BJ (cell line): ENCODE measurements around the gene AFM. TPM values are rescaled to one million over a fixed set of nuclear protein-coding genes. Genes with fewer than 3 reads are reported as not detected.

Experiments used
- CTCF ChIA-PET: fragments of 350-600 bp; formaldehyde crosslinking; extraction: SDS; loops from one replicate; lab custom pipeline; 2021; ENCODE audit warnings: antibody characterized with exemption, inconsistent platforms; lab: Yijun Ruan, JAX
- POLR2A ChIA-PET: fragments of 300-600 bp; sonication (Branson Sonifier 250); formaldehyde crosslinking; extraction: SDS; loops from one replicate; lab custom pipeline; 2021; ENCODE audit warnings: antibody characterized with exemption; lab: Charles Lee
- DNase-seq: peaks from one replicate; pipeline ENCODE4 v3.0.0-alpha.2; 2011; ENCODE audit warnings: low read depth
- H3K27me3 ChIP-seq: 2 replicates; pipeline ENCODE4 v1.6.0; 2011; ENCODE audit warnings: low read length; ENCODE audit not compliant: control insufficient read depth, insufficient read depth
- H3K36me3 ChIP-seq: 2 replicates; pipeline ENCODE4 v1.5.1; 2011; ENCODE audit warnings: low read length; ENCODE audit not compliant: control insufficient read depth, insufficient read depth
- H3K4me3 ChIP-seq: 2 replicates; pipeline ENCODE4 v1.5.1; 2011; ENCODE audit warnings: low read depth, mild to moderate bottlenecking, control low read depth, low read length
- polyA plus RNA-seq: library from polyadenylated mRNA; depleted of rRNA; stranded (reverse); fragments of >200 nt; gene quantifications from 2 replicates; pipeline ENCODE4 v1.2.3, GENCODE V29; 2011
- TF ChIP-seq, protein P1 (sequence below): IDR thresholded peaks from 2 replicates; pipeline ENCODE4 v1.5.1; 2011; ENCODE audit warnings: low read depth, mild to moderate bottlenecking, control low read depth, inconsistent platforms, low read length, moderate library complexity; ENCODE audit not compliant: insufficient read depth

Gene AFM
- polyA plus RNA-seq, 1 experiment: not detected

DNA sequence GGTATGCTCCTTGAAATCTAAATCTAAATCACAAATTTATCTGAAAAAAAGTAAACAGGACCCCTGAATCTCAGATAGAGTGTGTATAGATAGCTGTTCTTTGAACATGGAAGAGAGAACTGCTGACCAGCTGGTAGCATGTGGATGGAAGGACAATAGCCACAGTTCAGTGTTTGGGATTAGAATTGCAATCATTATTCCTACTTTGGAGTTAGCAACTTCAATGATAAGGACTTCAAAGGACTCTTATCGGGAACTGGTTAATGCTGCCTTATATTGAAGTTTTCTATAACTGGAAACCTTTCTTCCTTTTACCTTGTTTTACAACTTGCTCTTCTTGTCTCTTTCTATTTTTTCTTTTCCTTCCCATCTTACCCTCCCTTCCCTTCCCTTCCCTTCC is 5.0 kb downstream of the AFM start:
- H3K27me3 ChIP-seq: no peaks in the 10 kb centered on the region
- H3K4me3 ChIP-seq: no peak overlapping the region
- DNase-seq: no peak
- no peaks in the 10 kb centered on the region for H3K36me3 ChIP-seq
- POLR2A ChIA-PET: no interaction called here
- CTCF ChIA-PET: no interaction called here
- TF ChIP-seq, protein P1, sequence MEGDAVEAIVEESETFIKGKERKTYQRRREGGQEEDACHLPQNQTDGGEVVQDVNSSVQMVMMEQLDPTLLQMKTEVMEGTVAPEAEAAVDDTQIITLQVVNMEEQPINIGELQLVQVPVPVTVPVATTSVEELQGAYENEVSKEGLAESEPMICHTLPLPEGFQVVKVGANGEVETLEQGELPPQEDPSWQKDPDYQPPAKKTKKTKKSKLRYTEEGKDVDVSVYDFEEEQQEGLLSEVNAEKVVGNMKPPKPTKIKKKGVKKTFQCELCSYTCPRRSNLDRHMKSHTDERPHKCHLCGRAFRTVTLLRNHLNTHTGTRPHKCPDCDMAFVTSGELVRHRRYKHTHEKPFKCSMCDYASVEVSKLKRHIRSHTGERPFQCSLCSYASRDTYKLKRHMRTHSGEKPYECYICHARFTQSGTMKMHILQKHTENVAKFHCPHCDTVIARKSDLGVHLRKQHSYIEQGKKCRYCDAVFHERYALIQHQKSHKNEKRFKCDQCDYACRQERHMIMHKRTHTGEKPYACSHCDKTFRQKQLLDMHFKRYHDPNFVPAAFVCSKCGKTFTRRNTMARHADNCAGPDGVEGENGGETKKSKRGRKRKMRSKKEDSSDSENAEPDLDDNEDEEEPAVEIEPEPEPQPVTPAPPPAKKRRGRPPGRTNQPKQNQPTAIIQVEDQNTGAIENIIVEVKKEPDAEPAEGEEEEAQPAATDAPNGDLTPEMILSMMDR: no peak

DNA sequence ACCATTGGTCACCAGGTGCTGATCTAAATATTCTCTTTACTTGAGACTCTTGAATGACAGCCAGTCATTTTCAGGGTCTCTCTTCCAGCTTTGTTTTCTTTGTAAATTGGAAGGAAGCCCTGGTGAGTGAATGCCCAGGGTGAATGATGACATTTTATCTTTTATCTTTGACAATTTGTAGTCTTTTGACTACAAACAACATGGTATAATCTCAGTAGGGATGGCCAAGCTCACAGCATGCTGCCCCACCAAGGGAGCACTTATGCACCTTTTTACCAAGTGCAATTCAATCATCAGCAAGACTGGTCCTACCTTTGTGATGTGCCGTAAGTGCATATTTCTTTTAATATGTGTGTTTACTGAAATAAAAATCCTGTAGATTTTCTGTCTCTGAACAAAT is 5.7 kb downstream of the AFM start:
- ChIA-PET POLR2A (no interaction called here), CTCF (no interaction called here)
- Histone ChIP-seq H3K4me3 (no peak overlapping the region), H3K27me3 (no peaks in the 10 kb centered on the region), H3K36me3 (no peaks in the 10 kb centered on the region)
- DNase-seq: no peak
- TF ChIP-seq, protein P1: no peak

DNA sequence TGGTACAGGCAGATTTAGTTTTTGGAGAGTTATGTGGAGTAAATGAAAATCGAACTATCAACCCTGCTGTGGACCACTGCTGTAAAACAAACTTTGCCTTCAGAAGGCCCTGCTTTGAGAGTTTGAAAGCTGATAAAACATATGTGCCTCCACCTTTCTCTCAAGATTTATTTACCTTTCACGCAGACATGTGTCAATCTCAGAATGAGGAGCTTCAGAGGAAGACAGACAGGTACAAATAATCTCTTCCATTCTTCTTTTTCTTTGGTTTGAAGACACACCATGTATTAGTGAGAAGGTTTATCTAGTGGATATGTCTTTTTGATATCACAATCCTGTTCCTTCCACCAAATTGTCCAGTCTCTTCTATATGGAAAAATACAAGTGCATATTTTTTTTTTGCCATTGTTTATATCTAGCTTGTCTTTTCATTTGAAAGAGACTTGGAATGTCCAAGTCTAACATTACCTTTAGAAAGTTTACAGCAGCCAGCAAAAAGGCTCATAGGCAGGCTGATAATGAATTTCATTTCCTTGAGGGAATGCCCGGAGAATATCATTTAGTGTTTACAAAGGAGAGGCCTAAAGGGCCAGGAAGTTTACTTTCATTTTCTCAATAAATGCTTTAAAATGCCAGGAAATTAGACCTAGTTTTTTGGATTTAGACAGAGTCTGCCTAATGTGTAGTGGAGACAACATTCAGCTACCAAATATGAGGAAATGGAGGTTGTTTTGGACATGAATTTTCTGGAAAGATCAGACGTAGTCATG is 18.6 kb downstream of the AFM start:
- Histone ChIP-seq H3K27me3 (no peaks in the 10 kb centered on the region), H3K36me3 (no peaks in the 10 kb centered on the region), H3K4me3 (no peak overlapping the region)
- DNase-seq: no peak
- ChIA-PET POLR2A (no interaction called here), CTCF (interaction anchor here (2.6 kb wide), 1 partner anchor 74 kb away, joined by 6 read pairs; no protein-coding TSS in a partner anchor)
- TF ChIP-seq, protein P1: no peak

DNA sequence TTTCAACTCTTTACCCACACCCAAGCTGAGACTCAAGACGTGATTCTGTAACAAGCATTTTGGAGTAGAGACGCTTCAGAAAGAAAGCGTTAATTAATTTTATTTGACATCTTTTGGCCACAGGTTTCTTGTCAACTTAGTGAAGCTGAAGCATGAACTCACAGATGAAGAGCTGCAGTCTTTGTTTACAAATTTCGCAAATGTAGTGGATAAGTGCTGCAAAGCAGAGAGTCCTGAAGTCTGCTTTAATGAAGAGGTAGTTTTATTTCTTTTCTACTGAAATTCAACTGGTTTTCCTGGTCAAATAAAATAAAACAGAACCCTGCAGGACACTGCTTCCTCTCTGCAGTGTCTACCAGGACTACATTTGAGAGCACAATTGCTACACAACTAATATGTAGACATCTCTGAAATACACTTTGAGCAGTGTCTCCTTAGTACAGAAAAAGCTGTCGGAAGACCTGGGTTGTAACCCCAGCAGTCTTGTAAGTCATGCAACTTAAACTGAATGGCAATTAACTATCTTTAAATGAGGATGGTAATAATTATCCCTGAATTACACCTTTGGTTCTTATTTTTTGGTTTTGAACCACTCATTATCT is 20.2 kb downstream of the AFM start:
- Histone ChIP-seq H3K36me3 (no peaks in the 10 kb centered on the region), H3K27me3 (no peaks in the 10 kb centered on the region), H3K4me3 (no peak overlapping the region)
- TF ChIP-seq, protein P1: no peak
- CTCF ChIA-PET: interaction anchor here (2.6 kb wide), 1 partner anchor 72 kb away, joined by 6 read pairs; no protein-coding TSS in a partner anchor
- no peak for DNase-seq
- POLR2A ChIA-PET: no interaction called here

DNA sequence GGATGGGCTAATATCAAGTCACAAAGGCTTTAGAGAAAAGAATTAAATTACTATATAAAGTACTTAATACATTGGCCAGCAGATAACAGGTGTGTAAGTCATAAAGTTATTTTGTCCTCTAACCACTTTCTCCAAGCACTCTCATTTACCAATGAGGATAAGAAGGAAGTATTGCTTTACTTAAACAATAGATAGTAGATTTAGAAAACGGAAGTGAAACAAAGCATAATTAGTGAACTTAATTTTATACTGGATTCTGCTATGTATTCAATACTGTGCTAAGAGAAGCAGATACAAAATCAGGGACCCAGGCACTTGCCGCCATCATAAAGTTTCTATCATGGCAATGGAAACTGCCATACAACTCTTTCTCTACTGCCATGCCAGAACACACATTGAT is 24.0 kb downstream of the AFM start:
- Histone ChIP-seq H3K4me3 (no peak overlapping the region), H3K27me3 (no peaks in the 10 kb centered on the region; the same call in 1 of the 2 replicates), H3K36me3 (no peaks in the 10 kb centered on the region)
- CTCF ChIA-PET: no interaction called here
- DNase-seq: no peak
- TF ChIP-seq, protein P1: no peak
- POLR2A ChIA-PET: no interaction called here
